Panc1 (cell line): ENCODE measurements around the gene LIN28B.
"Not testable (repeated sequence)": the region's sequence is repeated elsewhere in the genome, so short reads cannot be mapped to it uniquely, and the experiment has no call there.

ENCODE experiments used
- CTCF ChIP-seq: fragments of 450-650 bp; IDR thresholded peaks from 2 replicates; pipeline ENCODE4 v1.5.1; 2017; ENCODE audit warnings: mild to moderate bottlenecking
- POLR2AphosphoS5 ChIP-seq: IDR thresholded peaks from 2 replicates; pipeline ENCODE4 v1.6.1; 2012; ENCODE audit warnings: mild to moderate bottlenecking, low read depth, low read length, moderate library complexity

GRCh38 chr6:104985875-104986274 is 29.0 kb downstream of the LIN28B start:
- TF ChIP-seq CTCF, POLR2AphosphoS5: not testable (repeated sequence)
